ENCODE data around the gene TRIP12. TPM values are rescaled to one million over a fixed set of nuclear protein-coding genes. Genes with fewer than 3 reads are reported as not detected.

The TRIP12 gene
- total RNA-seq, 1 experiment from 2014 or later: 175 TPM

GRCh38 chr2:229956491-229956890 lies 34.7 kb upstream of the TRIP12 start:
- RAD21 ChIA-PET (ENCODE audit: low non-redundant PET in 1 of 2, low total read pairs in 2 of 2, uncharacterized antibody in 2 of 2, unreplicated experiment in 2 of 2): no interaction called here
- H3K27ac ChIP-seq (ENCODE audit: low read depth, low read length): no peak overlapping the region
- no peaks in the 10 kb centered on the region for H3K79me2 ChIP-seq (ENCODE audit: insufficient read depth, low read length)

GRCh38 chr2:229955663-229956062 lies 33.9 kb upstream of the TRIP12 start:
- ATAC-seq (no peak), DNase-seq (ENCODE audit: low read depth, low spot score) (no peak)
- no peaks in the 10 kb centered on the region for H4K20me1 ChIP-seq (ENCODE audit: insufficient read depth)
- BruUV-seq (replicated peaks): no TSS peak
- no peak overlapping the region for H3K4me3 ChIP-seq (replicated peaks in 1 of 2; ENCODE audit: low read depth in 1 of 2, low read length in 2 of 2)
- intact Hi-C loops (cut with micrococcal nuclease): no loop called here
- ChIA-PET POLR2A (no interaction called here), RAD21 (ENCODE audit: low non-redundant PET in 1 of 2, low total read pairs in 2 of 2, uncharacterized antibody in 2 of 2, unreplicated experiment in 2 of 2) (no interaction called here), CTCF (no interaction called here)
- no peaks in the 10 kb centered on the region for H3K79me2 ChIP-seq (ENCODE audit: insufficient read depth, low read length)
- H3K4me2 ChIP-seq (ENCODE audit: low read length): no peak overlapping the region
- no peak overlapping the region for H3K27ac ChIP-seq (ENCODE audit: low read depth, low read length)
- peaks cover 5 to 8% of the 10 kb centered on the region in 2 experiments; a peak in 2 of 4 replicates for H3K4me1 ChIP-seq (ENCODE audit: control insufficient read depth in 1 of 2, insufficient read depth in 2 of 2, low read length in 2 of 2)
- no peak overlapping the region for H3K9ac ChIP-seq (ENCODE audit: low read length)
- no peaks in the 10 kb centered on the region for H3K9me3 ChIP-seq (ENCODE audit: control insufficient read depth in 1 of 2, insufficient read depth in 1 of 2, low read depth in 1 of 2, low read length in 2 of 2)
- no peaks in the 10 kb centered on the region for H3K36me3 ChIP-seq (ENCODE audit: control insufficient read depth in 1 of 2, insufficient read depth in 2 of 2, low read length in 2 of 2)
- H3K9me2 ChIP-seq (ENCODE audit: insufficient read depth): no peaks in the 10 kb centered on the region
- no peak overlapping the region for H2AFZ ChIP-seq (ENCODE audit: low read depth, low read length, poor library complexity, severe bottlenecking)
- no peaks in the 10 kb centered on the region for H3K27me3 ChIP-seq (ENCODE audit: insufficient read depth, low read length)
- TF ChIP-seq REST (IDR thresholded peaks at IDR 0.05; ENCODE audit: low read depth) (no peak), SIN3A (IDR thresholded peaks at IDR 0.05; ENCODE audit: low read depth) (no peak), EGR1 (IDR thresholded peaks at IDR 0.05; ENCODE audit: low read depth) (no peak), ELF1 (IDR thresholded peaks at IDR 0.05; ENCODE audit: borderline replicate concordance, low read depth) (no peak), ZNF274 (IDR thresholded peaks at IDR 0.05; ENCODE audit: low read depth, low read length) (no peak), CEBPB (IDR thresholded peaks at IDR 0.05; ENCODE audit: low read depth) (no peak), TCF7L2 (IDR thresholded peaks at IDR 0.05; ENCODE audit: borderline replicate concordance, extremely low read depth, insufficient read depth, insufficient read length) (no peak), EZH2phosphoT487 (IDR thresholded peaks at IDR 0.05; ENCODE audit: borderline replicate concordance) (no peak)
- TF ChIP-seq, protein P1, sequence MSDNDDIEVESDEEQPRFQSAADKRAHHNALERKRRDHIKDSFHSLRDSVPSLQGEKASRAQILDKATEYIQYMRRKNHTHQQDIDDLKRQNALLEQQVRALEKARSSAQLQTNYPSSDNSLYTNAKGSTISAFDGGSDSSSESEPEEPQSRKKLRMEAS (IDR thresholded peaks at IDR 0.05): no peak
- TF ChIP-seq, protein P2, sequence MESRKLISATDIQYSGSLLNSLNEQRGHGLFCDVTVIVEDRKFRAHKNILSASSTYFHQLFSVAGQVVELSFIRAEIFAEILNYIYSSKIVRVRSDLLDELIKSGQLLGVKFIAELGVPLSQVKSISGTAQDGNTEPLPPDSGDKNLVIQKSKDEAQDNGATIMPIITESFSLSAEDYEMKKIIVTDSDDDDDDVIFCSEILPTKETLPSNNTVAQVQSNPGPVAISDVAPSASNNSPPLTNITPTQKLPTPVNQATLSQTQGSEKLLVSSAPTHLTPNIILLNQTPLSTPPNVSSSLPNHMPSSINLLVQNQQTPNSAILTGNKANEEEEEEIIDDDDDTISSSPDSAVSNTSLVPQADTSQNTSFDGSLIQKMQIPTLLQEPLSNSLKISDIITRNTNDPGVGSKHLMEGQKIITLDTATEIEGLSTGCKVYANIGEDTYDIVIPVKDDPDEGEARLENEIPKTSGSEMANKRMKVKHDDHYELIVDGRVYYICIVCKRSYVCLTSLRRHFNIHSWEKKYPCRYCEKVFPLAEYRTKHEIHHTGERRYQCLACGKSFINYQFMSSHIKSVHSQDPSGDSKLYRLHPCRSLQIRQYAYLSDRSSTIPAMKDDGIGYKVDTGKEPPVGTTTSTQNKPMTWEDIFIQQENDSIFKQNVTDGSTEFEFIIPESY (IDR thresholded peaks at IDR 0.05; ENCODE audit: extremely low read depth, insufficient replicate concordance, low read length): no peak

More at GRCh38 chr2:229956491-229956890, 34.7 kb upstream of the TRIP12 start:
- DNase-seq (ENCODE audit: low read depth, low spot score) (no peak), ATAC-seq (no peak)
- H4K20me1 ChIP-seq (ENCODE audit: insufficient read depth): no peaks in the 10 kb centered on the region
- H3K9me3 ChIP-seq (ENCODE audit: control insufficient read depth in 1 of 2, insufficient read depth in 1 of 2, low read depth in 1 of 2, low read length in 2 of 2): no peaks in the 10 kb centered on the region
- POLR2A ChIA-PET: no interaction called here
- H3K9ac ChIP-seq (ENCODE audit: low read length): no peak overlapping the region
- no peak overlapping the region for H2AFZ ChIP-seq (ENCODE audit: low read depth, low read length, poor library complexity, severe bottlenecking)
- CTCF ChIA-PET: no interaction called here
- peaks cover 5 to 8% of the 10 kb centered on the region in 2 experiments; a peak in 2 of 4 replicates for H3K4me1 ChIP-seq (ENCODE audit: control insufficient read depth in 1 of 2, insufficient read depth in 2 of 2, low read length in 2 of 2)
- H3K36me3 ChIP-seq (ENCODE audit: control insufficient read depth in 1 of 2, insufficient read depth in 2 of 2, low read length in 2 of 2): no peaks in the 10 kb centered on the region
- H3K4me3 ChIP-seq (replicated peaks in 1 of 2; ENCODE audit: low read depth in 1 of 2, low read length in 2 of 2): no peak overlapping the region
- intact Hi-C loops (cut with micrococcal nuclease): no loop called here
- no peaks in the 10 kb centered on the region for H3K9me2 ChIP-seq (ENCODE audit: insufficient read depth)
- no TSS peak for BruUV-seq (replicated peaks)
- no peaks in the 10 kb centered on the region for H3K27me3 ChIP-seq (ENCODE audit: insufficient read depth, low read length)
- no peak for TF ChIP-seq POLR2AphosphoS5 (IDR thresholded peaks at IDR 0.05; ENCODE audit: low read depth, low read length)
- TF ChIP-seq RAD21 (IDR thresholded peaks at IDR 0.05; ENCODE audit: low read depth): no peak
- TF ChIP-seq POLR2A (IDR thresholded peaks at IDR 0.05; ENCODE audit: borderline replicate concordance, extremely low read depth, insufficient read depth, insufficient read length): no peak
- TF ChIP-seq, protein P1 (IDR thresholded peaks at IDR 0.05): no peak
- no peak overlapping the region for H3K4me2 ChIP-seq (ENCODE audit: low read length)
